Stomach smooth muscle (tissue), 2 donors: ENCODE measurements around the gene CCDC146.
"Not testable (repeated sequence)": the region's sequence is repeated elsewhere in the genome, so short reads cannot be mapped to it uniquely, and the experiment has no call there.

ENCODE experiments used
- H3K27ac ChIP-seq: one replicate; pipeline ENCODE4 v1.7.0; 2013; ENCODE audit warnings: mild to moderate bottlenecking, low read length, inconsistent platforms
- H3K27me3 ChIP-seq, 2 donors: one replicate each; pipeline ENCODE4 v1.7.0; 2013; ENCODE audit warnings: low read length in 2 of 2; ENCODE audit not compliant: insufficient read depth in 2 of 2, control insufficient read depth in 1 of 2
- H3K36me3 ChIP-seq, 2 donors: one replicate each; pipeline ENCODE4 v1.7.0; 2013; ENCODE audit warnings: low read length in 2 of 2; ENCODE audit not compliant: control insufficient read depth in 2 of 2, insufficient read depth in 2 of 2
- H3K4me1 ChIP-seq: one replicate; pipeline ENCODE4 v1.7.0; 2013; ENCODE audit warnings: low read length; ENCODE audit not compliant: control insufficient read depth, insufficient read depth
- H3K4me3 ChIP-seq, 2 donors: one replicate each; pipeline ENCODE4 v1.7.0; 2013; ENCODE audit warnings: low read length in 2 of 2
- H3K9ac ChIP-seq, 2 donors: one replicate each; pipeline ENCODE4 v1.7.0; 2013; ENCODE audit warnings: low read length in 2 of 2, mild to moderate bottlenecking in 1 of 2
- H3K9me3 ChIP-seq, 2 donors: one replicate each; pipeline ENCODE4 v1.7.0; 2013; ENCODE audit warnings: low read length in 2 of 2; ENCODE audit not compliant: control insufficient read depth in 2 of 2
- donor health status: healthy.
- donor health status: Pancreatic carcinoma.

The CCDC146 gene

GRCh38 chr7:77266291-77266794 is 143.9 kb downstream of the CCDC146 start:
- no peak overlapping the region for H3K9ac ChIP-seq
- H3K27me3 ChIP-seq = no peaks in the 10 kb centered on the region
- H3K36me3 ChIP-seq = peaks cover 0 to 4% of the 10 kb centered on the region in 2 donors
- H3K4me1 ChIP-seq = peaks cover 6% of the 10 kb centered on the region
- H3K4me3 ChIP-seq = no peak overlapping the region
- H3K9me3 ChIP-seq = no peaks in the 10 kb centered on the region
- no peak overlapping the region for H3K27ac ChIP-seq

GRCh38 chr7:77269360-77270093 is 147.1 kb downstream of the CCDC146 start:
- Histone ChIP-seq H3K9ac (no peak overlapping the region), H3K27me3 (no peaks in the 10 kb centered on the region), H3K4me1 (peaks cover 6% of the 10 kb centered on the region), H3K9me3 (no peaks in the 10 kb centered on the region), H3K36me3 (peaks cover 0 to 2% of the 10 kb centered on the region in 2 donors), H3K4me3 (no peak overlapping the region), H3K27ac (no peak overlapping the region)

- Histone ChIP-seq H3K4me3 (no peak overlapping the region), H3K9me3 (no peaks in the 10 kb centered on the region), H3K4me1 (peaks cover 6% of the 10 kb centered on the region), H3K9ac (no peak overlapping the region), H3K36me3 (peaks cover 0 to 2% of the 10 kb centered on the region in 2 donors), H3K27me3 (no peaks in the 10 kb centered on the region), H3K27ac (no peak overlapping the region)
These were observed 147.7 kb downstream of the CCDC146 start for GRCh38 chr7:77270094-77270480.

- H3K4me1 ChIP-seq = peaks cover 6% of the 10 kb centered on the region
- H3K9me3 ChIP-seq = no peaks in the 10 kb centered on the region
- no peak overlapping the region for H3K27ac ChIP-seq
- H3K36me3 ChIP-seq = peaks cover 0 to 2% of the 10 kb centered on the region in 2 donors
- no peak overlapping the region for H3K9ac ChIP-seq
- no peaks in the 10 kb centered on the region for H3K27me3 ChIP-seq
- no peak overlapping the region for H3K4me3 ChIP-seq
These were observed 149.4 kb downstream of the CCDC146 start for GRCh38 chr7:77271766-77272165.

- H3K4me3 ChIP-seq, H3K9me3 ChIP-seq, H3K4me1 ChIP-seq, H3K9ac ChIP-seq, H3K27me3 ChIP-seq, H3K27ac ChIP-seq, H3K36me3 ChIP-seq: not testable (repeated sequence)
These were observed 153.2 kb downstream of the CCDC146 start for GRCh38 chr7:77275663-77276062.

DNA sequence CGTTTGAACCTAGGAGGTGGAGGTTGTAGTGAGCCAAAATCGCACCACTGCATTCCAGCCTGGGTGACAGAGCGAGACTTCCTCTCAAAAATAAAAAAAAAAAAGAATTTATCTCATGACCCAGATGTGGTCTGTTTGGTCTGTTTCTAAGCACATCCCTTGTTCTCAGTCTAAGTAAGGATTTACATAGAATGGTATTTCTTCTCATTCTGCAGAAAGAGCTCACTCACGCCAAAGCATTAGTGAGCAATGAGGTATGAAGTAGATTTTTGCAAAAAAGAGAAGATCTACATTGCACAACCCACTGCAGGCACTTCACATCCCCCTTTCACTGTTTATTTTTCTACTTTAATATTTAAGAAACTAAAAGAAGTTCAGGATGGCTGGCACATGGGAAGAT is 153.7 kb downstream of the CCDC146 start:
- H3K4me1 ChIP-seq = peaks cover 3% of the 10 kb centered on the region
- no peak overlapping the region for H3K27ac ChIP-seq
- no peak overlapping the region for H3K9ac ChIP-seq
- peaks cover 0 to 2% of the 10 kb centered on the region in 2 donors for H3K36me3 ChIP-seq
- H3K9me3 ChIP-seq = no peaks in the 10 kb centered on the region
- H3K27me3 ChIP-seq = no peaks in the 10 kb centered on the region
- H3K4me3 ChIP-seq = no peak overlapping the region

- Histone ChIP-seq H3K4me1 (peaks cover 24% of the 10 kb centered on the region), H3K27ac (peak overlapping the region; percentile 50), H3K27me3 (no peaks in the 10 kb centered on the region), H3K9ac (peak overlapping the region in 1 of 2 donors; percentile 60), H3K4me3 (peak overlapping the region; percentile 3 to 77), H3K36me3 (no peaks in the 10 kb centered on the region), H3K9me3 (no peaks in the 10 kb centered on the region)
These were observed 159.5 kb downstream of the CCDC146 start for GRCh38 chr7:77281780-77282478.

DNA sequence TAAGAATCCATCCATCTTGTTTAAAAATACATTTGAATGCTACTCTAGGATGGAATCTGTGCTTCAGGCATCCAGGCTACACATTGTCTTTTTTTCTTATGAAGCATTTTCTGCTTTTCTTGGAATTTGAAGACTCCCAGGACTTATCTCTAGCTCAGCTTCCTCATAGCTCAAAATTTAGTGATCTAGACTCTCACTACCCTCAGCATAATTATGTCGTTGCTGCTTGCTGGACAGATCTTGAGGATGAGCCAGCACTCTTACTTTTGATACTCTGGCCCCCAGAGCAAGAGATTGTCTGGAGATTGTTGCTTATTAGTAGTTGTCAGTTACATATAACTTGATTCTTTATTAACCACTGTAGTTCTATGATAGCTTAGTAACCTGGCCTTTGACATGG is 160.5 kb downstream of the CCDC146 start:
- Histone ChIP-seq H3K4me3 (peak overlapping the region; percentile 3 to 77), H3K27me3 (no peaks in the 10 kb centered on the region), H3K9ac (peak overlapping the region in 1 of 2 donors; percentile 60), H3K27ac (peak overlapping the region; percentile 50), H3K4me1 (peaks cover 27% of the 10 kb centered on the region), H3K9me3 (no peaks in the 10 kb centered on the region), H3K36me3 (peaks cover 0 to 5% of the 10 kb centered on the region in 2 donors)

GRCh38 chr7:77284005-77284404 is 161.6 kb downstream of the CCDC146 start:
- Histone ChIP-seq H3K27ac (peak overlapping the region; percentile 37), H3K27me3 (no peaks in the 10 kb centered on the region), H3K36me3 (peaks cover 0 to 16% of the 10 kb centered on the region in 2 donors), H3K4me1 (peaks cover 31% of the 10 kb centered on the region), H3K9me3 (no peaks in the 10 kb centered on the region), H3K9ac (peak overlapping the region in 1 of 2 donors; percentile 55), H3K4me3 (peak overlapping the region; percentile 46 to 77)

DNA sequence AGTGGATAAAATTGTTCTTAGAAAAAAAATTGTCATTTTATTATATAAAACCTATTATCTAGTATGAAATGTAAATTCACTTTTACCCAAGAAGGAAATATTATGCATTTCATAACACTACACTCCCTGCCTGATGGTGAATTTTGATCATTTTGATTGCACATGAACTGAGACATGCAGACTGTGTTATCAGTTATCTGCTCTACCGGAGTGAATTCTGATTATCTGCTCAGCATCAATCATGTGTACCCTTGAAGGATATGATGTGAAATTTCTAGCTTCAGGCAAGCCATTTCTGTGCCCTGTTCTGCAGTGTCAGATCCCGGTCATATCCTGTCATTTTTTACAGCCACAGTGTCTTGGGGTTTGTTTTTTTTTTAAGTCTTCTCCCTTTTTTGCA is 162.2 kb downstream of the CCDC146 start:
- Histone ChIP-seq H3K4me3 (peak overlapping the region in 1 of 2 donors; percentile 77), H3K9me3 (no peaks in the 10 kb centered on the region), H3K4me1 (peaks cover 31% of the 10 kb centered on the region), H3K36me3 (peaks cover 0 to 20% of the 10 kb centered on the region in 2 donors), H3K27ac (no peak overlapping the region), H3K27me3 (no peaks in the 10 kb centered on the region), H3K9ac (no peak overlapping the region)
